GM23338 (cell line): ENCODE results near the gene CA12. TPM values are rescaled to one million over a fixed set of nuclear protein-coding genes. Genes with fewer than 3 reads are reported as not detected.

Source experiments
- ATAC-seq: fragments of 200-7000 bp; cut with Tn5 transposase; 3 replicates; pipeline ENCODE4 v1.9.1; 2020
- DNase-seq: peaks from one replicate; pipeline ENCODE4 v3.0.0-alpha.2; 2015; ENCODE audit warnings: low spot score
- H2AFZ ChIP-seq: fragments of 200-600 bp; sonication (generic); 2 replicates; pipeline ENCODE4 v1.8.0; 2016; ENCODE audit warnings: antibody characterized with exemption, mild to moderate bottlenecking, moderate library complexity
- H3F3A ChIP-seq: fragments of 200-600 bp; sonication (generic); replicated peaks from 2 replicates; pipeline ENCODE4 v1.8.0; 2017; ENCODE audit warnings: antibody characterized with exemption, mixed run types, low read depth
- H3K27ac ChIP-seq: fragments of 200-600 bp; sonication (generic); 2 replicates; pipeline ENCODE4 v1.6.1; 2016; ENCODE audit warnings: low read depth
- H3K27me3 ChIP-seq: fragments of 200-600 bp; sonication (generic); 2 replicates; pipeline ENCODE4 v1.8.0; 2016; ENCODE audit warnings: mild to moderate bottlenecking, mixed run types, moderate library complexity; ENCODE audit not compliant: insufficient read depth
- H3K36me3 ChIP-seq: fragments of 200-600 bp; sonication (generic); 2 replicates; pipeline ENCODE4 v1.8.0; 2016; ENCODE audit warnings: mild to moderate bottlenecking; ENCODE audit not compliant: insufficient read depth
- H3K4me1 ChIP-seq: fragments of 200-600 bp; sonication (generic); 2 replicates; pipeline ENCODE4 v1.8.0; 2016; ENCODE audit warnings: mild to moderate bottlenecking, moderate library complexity; ENCODE audit not compliant: insufficient read depth
- H3K4me2 ChIP-seq: fragments of 200-600 bp; sonication (generic); 2 replicates; pipeline ENCODE4 v1.7.1; 2017; ENCODE audit warnings: mixed run types
- H3K4me3 ChIP-seq: fragments of 200-600 bp; sonication (generic); 2 replicates; pipeline ENCODE4 v1.6.1; 2016; ENCODE audit warnings: mixed run types
- H3K79me2 ChIP-seq: fragments of 200-600 bp; sonication (generic); replicated peaks from 2 replicates; pipeline ENCODE4 v1.8.0; 2017; ENCODE audit warnings: mild to moderate bottlenecking; ENCODE audit not compliant: insufficient read depth
- H3K9me2 ChIP-seq: fragments of 200-600 bp; sonication (generic); 2 replicates; pipeline ENCODE4 v1.8.0; 2017; ENCODE audit not compliant: insufficient read depth
- H4K20me1 ChIP-seq: fragments of 200-600 bp; sonication (generic); replicated peaks from 2 replicates; pipeline ENCODE4 v1.8.0; 2017; ENCODE audit warnings: mild to moderate bottlenecking; ENCODE audit not compliant: insufficient read depth
- H3K27ac Mint-ChIP-seq: 2 replicates; pipeline ENCODE4 v1.8.0; 2020; ENCODE audit warnings: inconsistent platforms, mild to moderate bottlenecking, moderate library complexity, mixed read lengths
- H3K27me3 Mint-ChIP-seq: 3 replicates; pipeline ENCODE4 v1.8.0; 2022; ENCODE audit warnings: low read depth, mild to moderate bottlenecking, moderate library complexity, mixed read lengths, inconsistent platforms; ENCODE audit not compliant: insufficient read depth, poor library complexity
- H3K36me3 Mint-ChIP-seq: 3 replicates; pipeline ENCODE4 v1.8.0; 2021; ENCODE audit warnings: low read depth, mild to moderate bottlenecking, inconsistent platforms, moderate library complexity, mixed read lengths
- H3K4me1 Mint-ChIP-seq: 3 replicates; pipeline ENCODE4 v1.8.0; 2020; ENCODE audit warnings: mild to moderate bottlenecking, inconsistent platforms, mixed read lengths
- H3K4me3 Mint-ChIP-seq: 3 replicates; pipeline ENCODE4 v1.8.0; 2021; ENCODE audit warnings: moderate library complexity, mild to moderate bottlenecking, inconsistent platforms, mixed read lengths
- H3K9me3 Mint-ChIP-seq: 3 replicates; pipeline ENCODE4 v1.8.0; 2020; ENCODE audit warnings: moderate library complexity, mild to moderate bottlenecking, inconsistent platforms, mixed read lengths
- CREB1 ChIP-seq: fragments of 250-450 bp; sonication (Bioruptor Pico); IDR thresholded peaks from 2 replicates; pipeline ENCODE4 v1.5.0; 2020; ENCODE audit warnings: low read depth, mild to moderate bottlenecking, moderate library complexity
- EZH2 ChIP-seq: fragments of 200-600 bp; sonication (generic); IDR thresholded peaks from one replicate; pipeline ENCODE4 v1.8.0; 2017; ENCODE audit warnings: antibody characterized with exemption, mild to moderate bottlenecking, low read depth; ENCODE audit not compliant: unreplicated experiment
- EZH2phosphoT487 ChIP-seq: fragments of 200-600 bp; sonication (generic); IDR thresholded peaks from one replicate; pipeline ENCODE4 v1.8.1; 2018; ENCODE audit warnings: antibody characterized with exemption; ENCODE audit not compliant: unreplicated experiment
- JUNB ChIP-seq: IDR thresholded peaks from one replicate; pipeline ENCODE4 v1.6.1; 2016; ENCODE audit warnings: antibody characterized with exemption; ENCODE audit not compliant: unreplicated experiment
- NANOG ChIP-seq: IDR thresholded peaks from 2 replicates; pipeline ENCODE4 v1.6.1; 2016; ENCODE audit warnings: antibody characterized with exemption, borderline replicate concordance
- POLR2AphosphoS5 ChIP-seq: IDR thresholded peaks from 2 replicates; pipeline ENCODE4 v1.6.1; 2016; ENCODE audit warnings: antibody characterized with exemption, low read depth
- STAT1 ChIP-seq: IDR thresholded peaks from one replicate; pipeline ENCODE4 v1.6.1; 2016; ENCODE audit warnings: antibody characterized with exemption; ENCODE audit not compliant: unreplicated experiment
- ZNF114 ChIP-seq: fragments of 250-450 bp; sonication (Bioruptor Pico); IDR thresholded peaks from 2 replicates; pipeline ENCODE4 v1.5.0; 2020; ENCODE audit warnings: mild to moderate bottlenecking, moderate library complexity
- ZNF331 ChIP-seq: fragments of 250-450 bp; sonication (Bioruptor Pico); IDR thresholded peaks from 2 replicates; pipeline ENCODE4 v1.5.0; 2020; ENCODE audit warnings: low read depth, mild to moderate bottlenecking, moderate library complexity
- polyA plus RNA-seq: library from polyadenylated mRNA; unstranded; fragments of >200 nt; fragmentation: Nextera tagmentation; extraction: Ambion mirVana; gene quantifications from 2 replicates; pipeline ENCODE4 v1.2.1, GENCODE V29; 2016
- total RNA-seq: library from RNA; depleted of rRNA; stranded (reverse); fragments of >200 nt; shearing (Covaris generic); gene quantifications from 2 replicates; pipeline ENCODE4 v1.2.3, GENCODE V29; 2014
- TF ChIP-seq, protein P1 (sequence below): IDR thresholded peaks from 2 replicates; pipeline ENCODE4 v1.6.1; 2016; ENCODE audit warnings: antibody characterized with exemption
- TF ChIP-seq, protein P2 (sequence below): IDR thresholded peaks from one replicate; pipeline ENCODE4 v1.6.1; 2018; ENCODE audit warnings: antibody characterized with exemption; ENCODE audit not compliant: unreplicated experiment
- TF ChIP-seq, protein P3 (sequence below), 2 experiments: fragments of 200-600 bp in 1 of 2; sonication (generic) in 1 of 2; conservative IDR thresholded peaks; 2 replicates each; pipeline versions ENCODE4 v1.5.1 to v1.6.1; 2016 to 2017; ENCODE audit warnings: antibody characterized with exemption in 2 of 2, low read depth in 2 of 2, mild to moderate bottlenecking in 2 of 2, moderate library complexity in 1 of 2
- TF ChIP-seq, protein P4 (sequence below): fragments of 250-450 bp; sonication (Bioruptor Pico); IDR thresholded peaks from 2 replicates; pipeline ENCODE4 v1.5.0; 2020; ENCODE audit warnings: mild to moderate bottlenecking, moderate library complexity

CA12 gene
- total and polyA plus RNA-seq, 2 experiments from 2014 or later, result 2.9 to 5.2 TPM

GRCh38 chr15:63382966-63383710, 1.5 kb upstream of the CA12 start:
- no peak for ATAC-seq
- no peaks in the 10 kb centered on the region for H3K79me2 ChIP-seq
- Mint-ChIP-seq H3K4me1 (peaks cover 31% of the 10 kb centered on the region), H3K36me3 (no peaks in the 10 kb centered on the region), H3K9me3 (no peaks in the 10 kb centered on the region), H3K4me3 (peak overlapping the region; percentile 21; the same call in 2 of the 3 replicates), H3K27me3 (peaks cover 31% of the 10 kb centered on the region), H3K27ac (no peak overlapping the region)
- TF ChIP-seq JUNB (no peak), POLR2AphosphoS5 (no peak), ZNF114 (CRISPR knock-in tag) (no peak), EZH2 (no peak), STAT1 (no peak), CREB1 (CRISPR knock-in tag) (no peak), EZH2phosphoT487 (no peak), NANOG (no peak), ZNF331 (CRISPR knock-in tag) (no peak)
- TF ChIP-seq, protein P1, sequence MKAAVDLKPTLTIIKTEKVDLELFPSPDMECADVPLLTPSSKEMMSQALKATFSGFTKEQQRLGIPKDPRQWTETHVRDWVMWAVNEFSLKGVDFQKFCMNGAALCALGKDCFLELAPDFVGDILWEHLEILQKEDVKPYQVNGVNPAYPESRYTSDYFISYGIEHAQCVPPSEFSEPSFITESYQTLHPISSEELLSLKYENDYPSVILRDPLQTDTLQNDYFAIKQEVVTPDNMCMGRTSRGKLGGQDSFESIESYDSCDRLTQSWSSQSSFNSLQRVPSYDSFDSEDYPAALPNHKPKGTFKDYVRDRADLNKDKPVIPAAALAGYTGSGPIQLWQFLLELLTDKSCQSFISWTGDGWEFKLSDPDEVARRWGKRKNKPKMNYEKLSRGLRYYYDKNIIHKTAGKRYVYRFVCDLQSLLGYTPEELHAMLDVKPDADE, result no peak
- TF ChIP-seq, protein P2, sequence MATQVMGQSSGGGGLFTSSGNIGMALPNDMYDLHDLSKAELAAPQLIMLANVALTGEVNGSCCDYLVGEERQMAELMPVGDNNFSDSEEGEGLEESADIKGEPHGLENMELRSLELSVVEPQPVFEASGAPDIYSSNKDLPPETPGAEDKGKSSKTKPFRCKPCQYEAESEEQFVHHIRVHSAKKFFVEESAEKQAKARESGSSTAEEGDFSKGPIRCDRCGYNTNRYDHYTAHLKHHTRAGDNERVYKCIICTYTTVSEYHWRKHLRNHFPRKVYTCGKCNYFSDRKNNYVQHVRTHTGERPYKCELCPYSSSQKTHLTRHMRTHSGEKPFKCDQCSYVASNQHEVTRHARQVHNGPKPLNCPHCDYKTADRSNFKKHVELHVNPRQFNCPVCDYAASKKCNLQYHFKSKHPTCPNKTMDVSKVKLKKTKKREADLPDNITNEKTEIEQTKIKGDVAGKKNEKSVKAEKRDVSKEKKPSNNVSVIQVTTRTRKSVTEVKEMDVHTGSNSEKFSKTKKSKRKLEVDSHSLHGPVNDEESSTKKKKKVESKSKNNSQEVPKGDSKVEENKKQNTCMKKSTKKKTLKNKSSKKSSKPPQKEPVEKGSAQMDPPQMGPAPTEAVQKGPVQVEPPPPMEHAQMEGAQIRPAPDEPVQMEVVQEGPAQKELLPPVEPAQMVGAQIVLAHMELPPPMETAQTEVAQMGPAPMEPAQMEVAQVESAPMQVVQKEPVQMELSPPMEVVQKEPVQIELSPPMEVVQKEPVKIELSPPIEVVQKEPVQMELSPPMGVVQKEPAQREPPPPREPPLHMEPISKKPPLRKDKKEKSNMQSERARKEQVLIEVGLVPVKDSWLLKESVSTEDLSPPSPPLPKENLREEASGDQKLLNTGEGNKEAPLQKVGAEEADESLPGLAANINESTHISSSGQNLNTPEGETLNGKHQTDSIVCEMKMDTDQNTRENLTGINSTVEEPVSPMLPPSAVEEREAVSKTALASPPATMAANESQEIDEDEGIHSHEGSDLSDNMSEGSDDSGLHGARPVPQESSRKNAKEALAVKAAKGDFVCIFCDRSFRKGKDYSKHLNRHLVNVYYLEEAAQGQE, result no peak
- TF ChIP-seq, protein P3, sequence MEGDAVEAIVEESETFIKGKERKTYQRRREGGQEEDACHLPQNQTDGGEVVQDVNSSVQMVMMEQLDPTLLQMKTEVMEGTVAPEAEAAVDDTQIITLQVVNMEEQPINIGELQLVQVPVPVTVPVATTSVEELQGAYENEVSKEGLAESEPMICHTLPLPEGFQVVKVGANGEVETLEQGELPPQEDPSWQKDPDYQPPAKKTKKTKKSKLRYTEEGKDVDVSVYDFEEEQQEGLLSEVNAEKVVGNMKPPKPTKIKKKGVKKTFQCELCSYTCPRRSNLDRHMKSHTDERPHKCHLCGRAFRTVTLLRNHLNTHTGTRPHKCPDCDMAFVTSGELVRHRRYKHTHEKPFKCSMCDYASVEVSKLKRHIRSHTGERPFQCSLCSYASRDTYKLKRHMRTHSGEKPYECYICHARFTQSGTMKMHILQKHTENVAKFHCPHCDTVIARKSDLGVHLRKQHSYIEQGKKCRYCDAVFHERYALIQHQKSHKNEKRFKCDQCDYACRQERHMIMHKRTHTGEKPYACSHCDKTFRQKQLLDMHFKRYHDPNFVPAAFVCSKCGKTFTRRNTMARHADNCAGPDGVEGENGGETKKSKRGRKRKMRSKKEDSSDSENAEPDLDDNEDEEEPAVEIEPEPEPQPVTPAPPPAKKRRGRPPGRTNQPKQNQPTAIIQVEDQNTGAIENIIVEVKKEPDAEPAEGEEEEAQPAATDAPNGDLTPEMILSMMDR (conservative IDR thresholded peaks at IDR 0.05; ENCODE audit: low read depth in 2 of 2), result no peak
- TF ChIP-seq, protein P4, sequence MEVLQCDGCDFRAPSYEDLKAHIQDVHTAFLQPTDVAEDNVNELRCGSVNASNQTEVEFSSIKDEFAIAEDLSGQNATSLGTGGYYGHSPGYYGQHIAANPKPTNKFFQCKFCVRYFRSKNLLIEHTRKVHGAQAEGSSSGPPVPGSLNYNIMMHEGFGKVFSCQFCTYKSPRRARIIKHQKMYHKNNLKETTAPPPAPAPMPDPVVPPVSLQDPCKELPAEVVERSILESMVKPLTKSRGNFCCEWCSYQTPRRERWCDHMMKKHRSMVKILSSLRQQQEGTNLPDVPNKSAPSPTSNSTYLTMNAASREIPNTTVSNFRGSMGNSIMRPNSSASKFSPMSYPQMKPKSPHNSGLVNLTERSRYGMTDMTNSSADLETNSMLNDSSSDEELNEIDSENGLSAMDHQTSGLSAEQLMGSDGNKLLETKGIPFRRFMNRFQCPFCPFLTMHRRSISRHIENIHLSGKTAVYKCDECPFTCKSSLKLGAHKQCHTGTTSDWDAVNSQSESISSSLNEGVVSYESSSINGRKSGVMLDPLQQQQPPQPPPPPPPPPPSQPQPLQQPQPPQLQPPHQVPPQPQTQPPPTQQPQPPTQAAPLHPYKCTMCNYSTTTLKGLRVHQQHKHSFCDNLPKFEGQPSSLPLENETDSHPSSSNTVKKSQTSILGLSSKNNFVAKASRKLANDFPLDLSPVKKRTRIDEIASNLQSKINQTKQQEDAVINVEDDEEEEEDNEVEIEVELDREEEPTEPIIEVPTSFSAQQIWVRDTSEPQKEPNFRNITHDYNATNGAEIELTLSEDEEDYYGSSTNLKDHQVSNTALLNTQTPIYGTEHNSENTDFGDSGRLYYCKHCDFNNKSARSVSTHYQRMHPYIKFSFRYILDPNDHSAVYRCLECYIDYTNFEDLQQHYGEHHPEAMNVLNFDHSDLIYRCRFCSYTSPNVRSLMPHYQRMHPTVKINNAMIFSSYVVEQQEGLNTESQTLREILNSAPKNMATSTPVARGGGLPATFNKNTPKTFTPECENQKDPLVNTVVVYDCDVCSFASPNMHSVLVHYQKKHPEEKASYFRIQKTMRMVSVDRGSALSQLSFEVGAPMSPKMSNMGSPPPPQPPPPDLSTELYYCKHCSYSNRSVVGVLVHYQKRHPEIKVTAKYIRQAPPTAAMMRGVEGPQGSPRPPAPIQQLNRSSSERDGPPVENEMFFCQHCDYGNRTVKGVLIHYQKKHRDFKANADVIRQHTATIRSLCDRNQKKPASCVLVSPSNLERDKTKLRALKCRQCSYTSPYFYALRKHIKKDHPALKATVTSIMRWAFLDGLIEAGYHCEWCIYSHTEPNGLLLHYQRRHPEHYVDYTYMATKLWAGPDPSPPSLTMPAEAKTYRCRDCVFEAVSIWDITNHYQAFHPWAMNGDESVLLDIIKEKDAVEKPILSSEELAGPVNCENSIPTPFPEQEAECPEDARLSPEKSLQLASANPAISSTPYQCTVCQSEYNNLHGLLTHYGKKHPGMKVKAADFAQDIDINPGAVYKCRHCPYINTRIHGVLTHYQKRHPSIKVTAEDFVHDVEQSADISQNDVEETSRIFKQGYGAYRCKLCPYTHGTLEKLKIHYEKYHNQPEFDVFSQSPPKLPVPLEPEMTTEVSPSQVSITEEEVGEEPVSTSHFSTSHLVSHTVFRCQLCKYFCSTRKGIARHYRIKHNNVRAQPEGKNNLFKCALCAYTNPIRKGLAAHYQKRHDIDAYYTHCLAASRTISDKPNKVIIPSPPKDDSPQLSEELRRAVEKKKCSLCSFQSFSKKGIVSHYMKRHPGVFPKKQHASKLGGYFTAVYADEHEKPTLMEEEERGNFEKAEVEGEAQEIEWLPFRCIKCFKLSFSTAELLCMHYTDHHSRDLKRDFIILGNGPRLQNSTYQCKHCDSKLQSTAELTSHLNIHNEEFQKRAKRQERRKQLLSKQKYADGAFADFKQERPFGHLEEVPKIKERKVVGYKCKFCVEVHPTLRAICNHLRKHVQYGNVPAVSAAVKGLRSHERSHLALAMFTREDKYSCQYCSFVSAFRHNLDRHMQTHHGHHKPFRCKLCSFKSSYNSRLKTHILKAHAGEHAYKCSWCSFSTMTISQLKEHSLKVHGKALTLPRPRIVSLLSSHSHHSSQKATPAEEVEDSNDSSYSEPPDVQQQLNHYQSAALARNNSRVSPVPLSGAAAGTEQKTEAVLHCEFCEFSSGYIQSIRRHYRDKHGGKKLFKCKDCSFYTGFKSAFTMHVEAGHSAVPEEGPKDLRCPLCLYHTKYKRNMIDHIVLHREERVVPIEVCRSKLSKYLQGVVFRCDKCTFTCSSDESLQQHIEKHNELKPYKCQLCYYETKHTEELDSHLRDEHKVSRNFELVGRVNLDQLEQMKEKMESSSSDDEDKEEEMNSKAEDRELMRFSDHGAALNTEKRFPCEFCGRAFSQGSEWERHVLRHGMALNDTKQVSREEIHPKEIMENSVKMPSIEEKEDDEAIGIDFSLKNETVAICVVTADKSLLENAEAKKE, result no peak
- DNase-seq, result no peak
- peaks cover 47% of the 10 kb centered on the region for H3K27me3 ChIP-seq
- no peak overlapping the region for H3K27ac ChIP-seq
- H3F3A ChIP-seq, result peaks cover 3% of the 10 kb centered on the region; the same call in 1 of the 2 replicates
- peaks cover 24% of the 10 kb centered on the region for H3K4me1 ChIP-seq
- H3K4me2 ChIP-seq, result no peak overlapping the region
- H3K36me3 ChIP-seq, result no peaks in the 10 kb centered on the region
- H3K9me2 ChIP-seq, result no peaks in the 10 kb centered on the region
- H3K4me3 ChIP-seq, result no peak overlapping the region
- H4K20me1 ChIP-seq, result no peaks in the 10 kb centered on the region
- H2AFZ ChIP-seq, result no peak overlapping the region
